SKM-1 treated with dmso at 0.1 percent for 144 hours (cell line): ENCODE measurements around the gene MACROH2A1.

Experiments used
- DNase-seq: peaks from one replicate; lab custom pipeline; 2025; ENCODE audit not compliant: unreplicated experiment; lab: John Stamatoyannopoulos, UW

Gene MACROH2A1

GRCh38 chr5:135319458-135319857 lies 79.6 kb downstream of the MACROH2A1 start:
- DNase-seq: no peak

GRCh38 chr5:135318924-135319323 lies 80.1 kb downstream of the MACROH2A1 start:
- DNase-seq: no peak

- DNase-seq: no peak
Measured at GRCh38 chr5:135318037-135318436, 81.0 kb downstream of the MACROH2A1 start.

- DNase-seq: no peak
Measured at GRCh38 chr5:135317286-135317685, 81.7 kb downstream of the MACROH2A1 start.

GRCh38 chr5:135315386-135315785 lies 83.6 kb downstream of the MACROH2A1 start:
- no peak for DNase-seq

GRCh38 chr5:135313946-135314345 lies 85.1 kb downstream of the MACROH2A1 start:
- no peak for DNase-seq

- DNase-seq: no peak
Measured at GRCh38 chr5:135313405-135313804, 85.6 kb downstream of the MACROH2A1 start.

- no peak for DNase-seq
Measured at GRCh38 chr5:135312255-135312935, 86.6 kb downstream of the MACROH2A1 start.

- no peak for DNase-seq
Measured at GRCh38 chr5:135310328-135310989, 88.6 kb downstream of the MACROH2A1 start.

- no peak for DNase-seq
Measured at GRCh38 chr5:135309391-135310327, 89.4 kb downstream of the MACROH2A1 start.

GRCh38 chr5:135308752-135309151 lies 90.3 kb downstream of the MACROH2A1 start:
- no peak for DNase-seq

- no peak for DNase-seq
Measured at GRCh38 chr5:135308245-135308644, 90.8 kb downstream of the MACROH2A1 start.

- DNase-seq: no peak
Measured at GRCh38 chr5:135307143-135307903, 91.7 kb downstream of the MACROH2A1 start.

GRCh38 chr5:135306557-135306956 lies 92.5 kb downstream of the MACROH2A1 start:
- no peak for DNase-seq

GRCh38 chr5:135304352-135305221 lies 94.4 kb downstream of the MACROH2A1 start:
- no peak for DNase-seq

GRCh38 chr5:135303582-135304173 lies 95.4 kb downstream of the MACROH2A1 start:
- DNase-seq: no peak

GRCh38 chr5:135296900-135297816 lies 101.9 kb downstream of the MACROH2A1 start:
- DNase-seq: no peak

GRCh38 chr5:135295852-135296251 lies 103.2 kb downstream of the MACROH2A1 start:
- no peak for DNase-seq
